DOHH2 (cell line): ENCODE results near the gene PYGM.

Source experiments
- H3F3A ChIP-seq: fragments of 200-600 bp; sonication (generic), shearing (Covaris generic); 2 replicates; pipeline ENCODE4 v1.6.0; 2016; ENCODE audit warnings: antibody characterized with exemption, mild to moderate bottlenecking; ENCODE audit not compliant: control insufficient read depth, insufficient read depth
- H3K27ac ChIP-seq: fragments of 200-600 bp; sonication (generic); 2 replicates; pipeline ENCODE4 v1.5.1; 2014; ENCODE audit warnings: low read depth, mild to moderate bottlenecking, low read length, moderate library complexity
- H3K27me3 ChIP-seq: fragments of 200-600 bp; sonication (generic); 2 replicates; pipeline ENCODE4 v1.6.1; 2014; ENCODE audit warnings: mild to moderate bottlenecking, low read length, mixed read lengths; ENCODE audit not compliant: control insufficient read depth
- H3K36me3 ChIP-seq: fragments of 200-600 bp; sonication (generic); 2 replicates; pipeline ENCODE4 v1.6.1; 2014; ENCODE audit warnings: mild to moderate bottlenecking, low read length, moderate library complexity, mixed read lengths; ENCODE audit not compliant: control insufficient read depth
- H3K4me1 ChIP-seq: fragments of 200-600 bp; sonication (generic); 2 replicates; pipeline ENCODE4 v1.6.1; 2014; ENCODE audit warnings: mild to moderate bottlenecking, low read length, mixed read lengths; ENCODE audit not compliant: control insufficient read depth
- H3K4me2 ChIP-seq: fragments of 200-600 bp; sonication (generic); 2 replicates; pipeline ENCODE4 v1.6.0; 2014; ENCODE audit warnings: mild to moderate bottlenecking, low read length, moderate library complexity
- H3K4me3 ChIP-seq: fragments of 200-600 bp; sonication (generic); 2 replicates; pipeline ENCODE4 v1.5.1; 2014; ENCODE audit warnings: mild to moderate bottlenecking, low read length, mixed read lengths
- H3K79me2 ChIP-seq: fragments of 200-600 bp; sonication (generic); 2 replicates; pipeline ENCODE4 v1.6.1; 2014; ENCODE audit warnings: mild to moderate bottlenecking, low read length, mixed read lengths; ENCODE audit not compliant: control insufficient read depth
- H3K9me2 ChIP-seq: fragments of 200-600 bp; sonication (generic); replicated peaks from 2 replicates; pipeline ENCODE4 v1.6.1; 2014; ENCODE audit warnings: mild to moderate bottlenecking, low read length, mixed read lengths; ENCODE audit not compliant: control insufficient read depth
- H3K9me3 ChIP-seq: fragments of 200-600 bp; sonication (generic); 2 replicates; pipeline ENCODE4 v1.6.1; 2014; ENCODE audit warnings: antibody characterized with exemption, low read length, mixed read lengths; ENCODE audit not compliant: control insufficient read depth, insufficient read depth
- H4K20me1 ChIP-seq: fragments of 200-600 bp; sonication (generic); 2 replicates; pipeline ENCODE4 v1.6.0; 2014; ENCODE audit warnings: low read depth, mild to moderate bottlenecking, antibody characterized with exemption, low read length, moderate library complexity; ENCODE audit not compliant: control insufficient read depth, insufficient read depth
- CTCF ChIP-seq: fragments of 200-600 bp; sonication (generic); IDR thresholded peaks from one replicate; pipeline ENCODE4 v1.5.1; 2014; ENCODE audit warnings: antibody characterized with exemption, mild to moderate bottlenecking, low read depth, low read length; ENCODE audit not compliant: poor library complexity, severe bottlenecking
- EZH2phosphoT487 ChIP-seq: fragments of 200-600 bp; sonication (generic); IDR thresholded peaks from 2 replicates; pipeline ENCODE4 v1.6.1; 2017; ENCODE audit warnings: borderline replicate concordance, mild to moderate bottlenecking, antibody characterized with exemption, low read length, moderate library complexity, mixed read lengths

The PYGM gene

GRCh38 chr11:64762277-64762673 is 2.5 kb upstream of the PYGM start:
- peaks cover 11% of the 10 kb centered on the region for H3K79me2 ChIP-seq
- H3K4me2 ChIP-seq = peak overlapping the region; percentile 11; the same call in 1 of the 2 replicates
- H3F3A ChIP-seq = peaks cover 52% of the 10 kb centered on the region
- H3K4me3 ChIP-seq = no peak overlapping the region
- peaks cover 55% of the 10 kb centered on the region for H3K36me3 ChIP-seq
- no peaks in the 10 kb centered on the region for H3K9me2 ChIP-seq
- no peaks in the 10 kb centered on the region for H3K9me3 ChIP-seq
- peak overlapping the region; percentile 45 for H3K27ac ChIP-seq
- H3K27me3 ChIP-seq = no peaks in the 10 kb centered on the region
- peaks cover 66% of the 10 kb centered on the region for H3K4me1 ChIP-seq
- TF ChIP-seq CTCF (no peak), EZH2phosphoT487 (no peak)
- peaks cover 35% of the 10 kb centered on the region for H4K20me1 ChIP-seq

- TF ChIP-seq EZH2phosphoT487 = no peak
- no peak for TF ChIP-seq CTCF
- Histone ChIP-seq H3K79me2 (peaks cover 3% of the 10 kb centered on the region; the same call in 1 of the 2 replicates), H3K9me3 (no peaks in the 10 kb centered on the region), H3K4me2 (no peak overlapping the region), H4K20me1 (peaks cover 30% of the 10 kb centered on the region), H3K27me3 (no peaks in the 10 kb centered on the region), H3K9me2 (no peaks in the 10 kb centered on the region), H3K4me3 (no peak overlapping the region), H3F3A (peaks cover 48% of the 10 kb centered on the region), H3K27ac (no peak overlapping the region), H3K4me1 (peaks cover 58% of the 10 kb centered on the region), H3K36me3 (peaks cover 43% of the 10 kb centered on the region)
These were observed 1.1 kb upstream of the PYGM start for GRCh38 chr11:64760759-64761420.

GRCh38 chr11:64759131-64759721 is 548 bp downstream of the PYGM start:
- Histone ChIP-seq H4K20me1 (peaks cover 19% of the 10 kb centered on the region), H3K79me2 (no peaks in the 10 kb centered on the region), H3K9me2 (no peaks in the 10 kb centered on the region), H3K9me3 (no peaks in the 10 kb centered on the region), H3K27ac (no peak overlapping the region), H3K4me3 (no peak overlapping the region), H3K36me3 (peaks cover 26% of the 10 kb centered on the region), H3F3A (peaks cover 36% of the 10 kb centered on the region), H3K4me1 (peaks cover 45% of the 10 kb centered on the region), H3K27me3 (no peaks in the 10 kb centered on the region), H3K4me2 (no peak overlapping the region)
- TF ChIP-seq CTCF (no peak), EZH2phosphoT487 (no peak)
